ENCODE results near the gene CSNK1G1. TPM values are rescaled to one million over a fixed set of nuclear protein-coding genes. Genes with fewer than 3 reads are reported as not detected.

Gene CSNK1G1
- total and polyA plus RNA-seq, 2 of the 8 experiments (the other 6 are each of a cell fraction or from before 2014, with no cell fraction given): 6.0 to 12.9 TPM

DNA sequence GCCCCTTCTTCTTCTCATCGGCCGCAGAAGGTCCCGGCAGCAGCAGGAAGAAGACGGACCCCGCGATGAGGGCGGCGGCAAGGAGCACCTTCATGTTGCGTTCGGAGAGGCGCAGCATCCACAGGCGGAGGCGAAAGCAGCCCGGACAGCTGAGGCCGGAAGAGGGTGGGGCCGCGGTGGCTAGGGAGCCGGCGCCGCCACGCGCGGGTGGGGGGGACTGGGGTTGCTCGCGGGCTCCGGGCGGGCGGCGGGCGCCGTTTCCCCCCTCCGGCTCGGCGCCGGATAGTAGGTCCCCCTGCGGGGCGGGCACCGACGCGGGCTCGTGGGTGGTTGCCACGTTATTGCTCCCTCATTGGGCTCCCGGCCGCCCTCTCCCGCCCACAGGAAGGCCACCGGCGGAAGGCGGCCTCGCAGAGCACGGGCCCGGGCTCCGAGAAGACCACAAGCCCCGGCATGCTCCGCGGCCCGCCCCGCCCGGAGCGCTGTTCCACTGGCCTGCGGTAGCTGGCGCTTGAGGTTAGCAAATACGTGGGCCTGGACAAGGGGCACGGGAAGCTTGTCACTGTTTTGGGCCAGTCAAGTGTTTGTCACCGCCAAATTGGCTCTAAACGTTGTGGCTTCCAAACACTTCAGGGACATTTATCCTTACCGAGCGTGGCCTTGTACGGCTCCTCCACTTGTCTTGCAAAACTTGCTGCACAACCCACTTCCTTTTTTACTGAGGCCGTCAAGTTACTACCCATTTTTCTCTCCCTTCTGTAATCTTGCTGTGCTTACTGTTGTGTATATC is 192.9 kb downstream of the CSNK1G1 start, which contains the start of gene PPIB:
Gene PPIB, minus strand, starts transcription at position 154 of the 790 bp plus-strand sequence. Its CDS starts 36 bp downstream, at position 118.
- Histone ChIP-seq H4K8ac (ENCODE audit: extremely low read depth, insufficient read depth, low read length) (peak within 1 kb of the TSS; percentile 85), H3K23ac (ENCODE audit: insufficient read length) (no peak within 1 kb of the TSS), H4K20me1 (replicated peaks in 1 of 2; ENCODE audit: control insufficient read depth in 1 of 2, insufficient read depth in 2 of 2, low read length in 2 of 2) (peaks cover 0 to 9% of the 10 kb centered on the region in 2 experiments), H4K5ac (ENCODE audit: insufficient read length, low read depth, low read length) (peak within 1 kb of the TSS; percentile 84), H2BK120ac (replicated peaks; ENCODE audit: low read depth, low read length) (no peak within 1 kb of the TSS), H4K91ac (replicated peaks; ENCODE audit: insufficient read length, low read length) (peak within 1 kb of the TSS; percentile 86), H3K27ac (ENCODE audit: low read depth, low read length) (peak within 1 kb of the TSS; percentile 77), H3K14ac (ENCODE audit: insufficient read length) (no peak within 1 kb of the TSS), H3K4me3 (ENCODE audit: extremely low read depth in 1 of 4, insufficient read depth in 2 of 4, low read depth in 3 of 4, low read length in 4 of 4) (peak within 1 kb of the TSS; percentile 80 to 88 (median 83)), H3K18ac (ENCODE audit: extremely low read depth, low read length) (peak within 1 kb of the TSS; percentile 92), H3K79me1 (ENCODE audit: low read depth, low read length) (no peaks in the 10 kb centered on the region), H2BK20ac (ENCODE audit: low read length) (no peak within 1 kb of the TSS), H3K79me2 (ENCODE audit: control insufficient read depth in 1 of 2, insufficient read depth in 2 of 2, low read length in 2 of 2) (peaks cover 0 to 9% of the 10 kb centered on the region in 2 experiments; a peak in 2 of 4 replicates), H2AK5ac (ENCODE audit: low read depth, low read length) (no peak within 1 kb of the TSS), H3K27me3 (replicated peaks in 1 of 4; ENCODE audit: control insufficient read depth in 3 of 4, extremely low read depth in 1 of 4, insufficient read depth in 3 of 4, low read length in 3 of 4) (no peaks in the 10 kb centered on the region), H2BK5ac (ENCODE audit: low read depth, low read length) (peak within 1 kb of the TSS; percentile 79; the same call in 1 of the 2 replicates), H2BK12ac (ENCODE audit: low read depth, low read length) (no peak within 1 kb of the TSS), H3K23me2 (ENCODE audit: low read depth, low read length) (peaks cover 3% of the 10 kb centered on the region; the same call in 1 of the 2 replicates), H2AFZ (ENCODE audit: low read length) (peak within 1 kb of the TSS; percentile 96), H3K56ac (replicated peaks; ENCODE audit: insufficient read length, low read depth, low read length) (peak within 1 kb of the TSS; percentile 54), H3K9ac (replicated peaks in 1 of 4; ENCODE audit: extremely low read depth in 1 of 4, low read depth in 3 of 4, low read length in 3 of 4) (peak within 1 kb of the TSS; percentile 72 to 96 (median 76)), H3K4me1 (replicated peaks in 1 of 4; ENCODE audit: control insufficient read depth in 3 of 4, insufficient read depth in 4 of 4, low read length in 3 of 4) (peaks cover 0 to 13% (median 5%) of the 10 kb centered on the region in 4 experiments), H3K36me3 (ENCODE audit: control insufficient read depth in 2 of 4, insufficient read depth in 4 of 4, low read length in 3 of 4) (peaks cover 16 to 27% (median 23%) of the 10 kb centered on the region in 4 experiments), H3K9me3 (ENCODE audit: insufficient read depth in 2 of 2, low read depth in 1 of 2, low read length in 1 of 2) (no peaks in the 10 kb centered on the region), H3K4me2 (ENCODE audit: insufficient read depth in 1 of 2, low read depth in 2 of 2, low read length in 2 of 2) (peak within 1 kb of the TSS; percentile 74 to 81), H3K4ac (replicated peaks; ENCODE audit: insufficient read length, low read depth, low read length) (no peak within 1 kb of the TSS), H2BK15ac (ENCODE audit: low read length) (no peak within 1 kb of the TSS)
- DNase-seq (ENCODE audit: low read depth in 1 of 2, low spot score in 2 of 2) (peak; percentile 90 to 93), FAIRE-seq (no peak)
- 3% methylated on average over 36 of the region's 69 CpGs; no CpG with 5 or more reads in 1 of the 2 experiments for WGBS, 2 experiments (ENCODE audit: extremely low coverage in 1 of 2, insufficient coverage in 1 of 2, insufficient read length in 1 of 2, insufficient replicate concordance in 2 of 2, low coverage in 1 of 2, low lambda C conversion rate in 2 of 2, missing lambda C conversion rate in 1 of 2)
- POLR2A ChIA-PET (ENCODE audit: partially characterized antibody): interaction anchor here (0.7 to 3.5 kb wide), 10 partner anchors 9 to 526 kb away, joined by 3 to 34 read pairs (median 4); partner anchors contain the start of genes CIAO2A and PCLAF
- CTCF ChIA-PET (ENCODE audit: partially characterized antibody): interaction anchor here (0.6 to 3.3 kb wide), 7 partner anchors 9 to 225 kb away, joined by 3 to 23 read pairs (median 3); partner anchors contain the start of genes SNX22 and TRIP4
- TF ChIP-seq EGR1 (IDR thresholded peaks at IDR 0.05; ENCODE audit: borderline replicate concordance, low read depth, low read length): peak; percentile 62; the same call in 1 of the 2 replicates
- no peak; the same call in 1 of the 2 replicates for TF ChIP-seq KDM5A (IDR thresholded peaks at IDR 0.05; ENCODE audit: low read length)
- TF ChIP-seq, protein P1, sequence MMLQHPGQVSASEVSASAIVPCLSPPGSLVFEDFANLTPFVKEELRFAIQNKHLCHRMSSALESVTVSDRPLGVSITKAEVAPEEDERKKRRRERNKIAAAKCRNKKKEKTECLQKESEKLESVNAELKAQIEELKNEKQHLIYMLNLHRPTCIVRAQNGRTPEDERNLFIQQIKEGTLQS (IDR thresholded peaks at IDR 0.05; ENCODE audit: insufficient read depth, low read depth, low read length): no peak
- no peak for TF ChIP-seq SRF (IDR thresholded peaks at IDR 0.05; ENCODE audit: low read depth, low read length)
- no peak for TF ChIP-seq RFX5 (IDR thresholded peaks at IDR 0.05; ENCODE audit: borderline replicate concordance, low read depth, low read length)
- no peak for TF ChIP-seq JUN (IDR thresholded peaks at IDR 0.05; ENCODE audit: low read depth, low read length)
- TF ChIP-seq SP2 (IDR thresholded peaks at IDR 0.05; ENCODE audit: low read length): no peak
- peak; percentile 67; the same call in 1 of the 2 replicates for TF ChIP-seq CHD1 (IDR thresholded peaks at IDR 0.05; ENCODE audit: low read depth, low read length)
- 0 out of 2 replicates have a peak, but pooled peaks have one; percentile 32 for TF ChIP-seq SIX5 (IDR thresholded peaks at IDR 0.05; ENCODE audit: low read depth, low read length)
- peak; percentile 79 for TF ChIP-seq PHF8 (conservative IDR thresholded peaks at IDR 0.05; ENCODE audit: low read depth, low read length)
- TF ChIP-seq EP300 (IDR thresholded peaks at IDR 0.05; ENCODE audit: borderline replicate concordance in 1 of 2, low read depth in 2 of 2, low read length in 2 of 2): peak in 1 of 2 experiments; percentile 97; a peak in 2 of 3 replicates
